Hematopoietic multipotent progenitor cell treated with erythropoietin and hydrocortisone succinate and interleukin-3 and kit ligand, for 4 days (in vitro differentiated cells): Measurements from ENCODE around the gene PIMREG.
"Not testable (repeated sequence)": the region's sequence is repeated elsewhere in the genome, so short reads cannot be mapped to it uniquely, and the experiment has no call there.

ENCODE experiments used
- DNase-seq: peaks from one replicate; pipeline ENCODE4 v3.0.0-alpha.2; 2015

Gene PIMREG

DNA sequence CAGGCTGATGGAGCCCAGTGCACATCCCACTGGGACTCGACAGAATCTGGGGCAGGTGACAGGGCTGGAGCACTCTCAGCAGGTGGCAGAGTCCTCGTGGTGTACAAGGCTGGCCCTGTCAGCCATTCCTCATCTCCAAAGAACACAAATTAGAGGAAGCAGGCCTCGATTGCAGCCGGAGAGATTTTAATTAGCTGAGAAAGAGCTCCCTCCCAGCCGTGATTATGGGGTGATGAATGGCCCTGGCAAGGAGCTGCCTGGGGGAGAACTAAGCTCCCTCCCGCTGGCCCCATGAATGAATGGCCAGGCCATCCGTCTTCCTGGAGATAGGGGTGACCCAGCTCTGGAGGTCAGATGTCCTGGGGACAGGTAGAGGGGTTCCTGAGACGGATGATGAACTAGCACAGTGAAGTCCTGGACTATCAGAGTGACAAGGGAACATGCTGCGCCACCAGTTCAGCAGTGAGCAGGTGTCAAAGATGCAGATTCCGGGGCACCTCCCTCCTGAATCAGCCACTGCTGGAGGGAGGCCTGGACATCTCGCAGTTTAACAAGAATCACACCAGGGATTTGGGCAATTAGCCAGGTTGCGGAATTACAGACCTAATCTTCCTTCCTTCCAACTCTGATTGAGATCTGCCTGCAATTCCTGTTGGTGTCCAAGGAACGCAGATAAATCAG is 35.5 kb downstream of the PIMREG start:
- DNase-seq: no peak

DNA sequence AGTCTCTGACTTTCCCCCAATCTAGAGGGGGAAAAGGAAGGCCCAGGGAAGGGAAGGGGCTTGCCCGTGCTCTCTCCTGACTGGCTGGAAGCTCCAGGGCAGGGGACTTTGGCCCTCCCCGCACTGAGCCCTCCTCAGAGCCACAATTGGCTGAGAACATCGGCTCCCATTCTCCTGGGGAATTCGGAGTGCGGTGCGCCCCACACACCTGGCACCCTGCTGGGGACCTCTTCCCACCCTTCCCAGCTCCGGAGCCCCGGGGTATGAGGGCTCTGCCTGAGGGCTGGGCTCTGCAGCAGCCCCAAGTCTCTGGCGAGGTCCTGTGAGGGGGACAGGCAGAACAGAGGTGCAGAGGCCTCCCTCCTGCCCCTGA is 36.0 kb downstream of the PIMREG start:
- DNase-seq: no peak

DNA sequence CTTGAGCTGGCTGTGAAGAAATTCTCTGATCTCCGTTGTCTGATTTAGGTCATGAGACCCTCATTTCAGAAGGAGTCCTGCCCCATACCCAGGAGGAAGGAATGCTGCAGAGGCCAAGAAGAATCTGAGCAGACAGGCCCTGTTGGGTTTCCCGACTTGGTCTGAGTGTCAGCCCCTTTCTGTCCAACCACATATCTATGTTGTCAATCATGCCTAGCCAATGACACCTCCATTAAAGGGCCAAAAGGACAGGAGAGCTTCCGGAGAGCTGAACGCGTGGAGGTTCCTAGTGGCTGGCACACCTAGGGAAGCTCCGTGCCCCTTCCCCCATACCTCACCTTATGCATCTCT is 37.8 kb downstream of the PIMREG start:
- no peak for DNase-seq

DNA sequence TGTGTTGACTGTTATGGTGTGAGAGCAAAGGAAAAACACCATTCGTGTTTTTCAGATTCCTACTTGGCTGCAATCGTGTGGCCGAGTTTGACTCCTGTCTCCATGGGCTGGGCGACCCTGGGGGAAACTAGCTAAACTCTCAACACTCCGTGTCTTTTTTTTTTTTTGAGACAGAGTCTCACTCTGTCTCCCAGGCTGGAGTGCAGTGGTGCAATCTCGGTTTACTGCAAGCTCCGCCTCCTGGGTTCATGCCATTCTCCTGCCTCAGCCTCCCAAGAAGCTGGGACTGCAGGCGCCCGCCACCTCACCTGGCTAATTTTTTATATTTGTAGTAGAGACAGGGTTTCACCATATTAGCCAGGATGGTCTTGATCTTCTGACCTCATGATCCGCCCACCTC is 38.5 kb downstream of the PIMREG start:
- DNase-seq: not testable (repeated sequence)

DNA sequence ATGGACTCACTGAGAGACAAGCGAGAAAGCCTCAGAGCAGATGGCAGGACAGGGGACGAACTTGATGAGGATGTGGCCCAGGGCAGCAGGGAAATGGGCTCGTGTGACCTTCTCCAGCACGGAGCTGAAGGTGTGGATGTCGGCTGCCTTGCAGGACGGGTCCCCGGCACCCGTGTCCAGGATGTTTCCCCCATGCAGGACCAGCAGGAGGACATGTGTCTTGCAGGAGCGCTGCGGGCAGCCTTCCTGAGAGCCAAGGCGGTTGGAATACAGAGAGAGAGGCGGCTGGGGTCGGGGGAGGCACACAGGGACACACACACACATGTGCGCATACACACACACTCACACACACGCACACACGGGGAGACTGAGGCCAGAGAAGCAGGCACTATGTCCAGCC is 39.3 kb downstream of the PIMREG start:
- DNase-seq: no peak

DNA sequence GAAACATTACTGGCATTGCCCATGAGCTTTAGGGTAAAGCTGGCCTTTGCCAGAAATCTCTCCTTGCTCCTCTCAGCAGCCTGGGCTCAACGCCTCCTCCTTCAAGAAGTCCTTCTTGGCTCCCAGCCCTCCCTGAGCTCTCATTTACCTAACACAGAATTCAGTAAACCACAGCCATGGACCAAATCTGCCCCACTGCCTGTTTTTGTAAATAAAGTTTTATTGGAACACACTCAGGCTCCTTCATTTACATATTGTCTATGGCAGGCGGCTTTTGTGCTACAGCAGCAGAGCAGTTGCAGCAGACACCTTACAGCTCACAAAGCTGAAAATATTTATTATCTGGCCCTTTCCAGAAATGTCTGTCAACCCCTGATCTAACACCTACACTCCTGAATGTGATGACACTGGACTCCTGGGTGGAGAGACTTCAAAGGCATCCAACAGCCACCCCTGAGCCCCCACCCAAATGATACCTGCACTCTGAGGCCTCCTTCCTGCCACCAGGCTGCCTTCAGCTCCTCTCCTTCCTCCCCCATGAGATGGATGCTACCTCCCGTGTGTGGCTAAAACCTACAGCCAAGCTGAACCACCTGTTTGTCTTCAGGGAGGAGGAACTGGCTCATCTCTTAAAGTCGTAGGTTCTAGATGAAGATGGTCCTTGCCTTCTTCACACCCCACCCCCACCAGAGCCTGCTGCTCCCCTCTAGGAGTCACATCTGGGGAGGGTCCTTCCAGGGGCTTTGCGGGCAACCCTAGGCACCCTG is 41.6 kb downstream of the PIMREG start:
- DNase-seq: no peak

DNA sequence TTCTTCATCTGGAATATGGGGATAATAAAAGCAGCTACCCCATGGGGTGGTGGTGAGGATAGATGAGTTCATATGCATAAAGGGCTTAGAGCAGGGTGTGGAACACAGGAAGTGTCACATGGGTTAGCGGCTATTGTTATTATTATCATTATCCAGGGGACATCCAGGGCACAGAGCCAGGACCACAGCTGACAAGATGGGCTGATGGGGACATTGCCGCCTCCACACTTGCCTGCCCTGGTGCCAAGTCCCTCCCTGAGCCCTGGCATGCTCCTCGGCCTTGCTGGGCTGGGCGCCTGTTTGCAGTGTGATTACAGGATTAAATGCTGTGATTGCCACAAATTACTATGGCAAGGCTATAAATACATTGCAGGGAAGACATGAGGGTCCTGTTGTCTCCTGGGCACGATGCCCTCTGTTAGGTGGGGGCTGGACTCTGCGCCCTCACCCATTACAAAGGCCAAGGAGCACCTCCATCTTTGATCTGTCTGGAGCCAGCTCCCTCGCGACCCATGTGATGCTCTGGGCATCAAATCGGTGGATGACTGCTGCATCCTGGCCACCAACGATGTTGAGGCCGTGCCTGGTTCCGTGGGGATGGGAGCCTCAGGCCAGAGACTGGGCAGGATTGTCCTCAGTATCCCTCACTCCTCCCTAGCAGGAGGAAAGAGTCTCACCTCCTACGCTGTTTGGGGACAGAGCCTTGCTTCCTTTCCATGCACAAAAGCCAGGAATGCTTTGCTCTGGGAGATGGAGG is 43.2 kb downstream of the PIMREG start:
- peak; percentile 15 for DNase-seq

DNA sequence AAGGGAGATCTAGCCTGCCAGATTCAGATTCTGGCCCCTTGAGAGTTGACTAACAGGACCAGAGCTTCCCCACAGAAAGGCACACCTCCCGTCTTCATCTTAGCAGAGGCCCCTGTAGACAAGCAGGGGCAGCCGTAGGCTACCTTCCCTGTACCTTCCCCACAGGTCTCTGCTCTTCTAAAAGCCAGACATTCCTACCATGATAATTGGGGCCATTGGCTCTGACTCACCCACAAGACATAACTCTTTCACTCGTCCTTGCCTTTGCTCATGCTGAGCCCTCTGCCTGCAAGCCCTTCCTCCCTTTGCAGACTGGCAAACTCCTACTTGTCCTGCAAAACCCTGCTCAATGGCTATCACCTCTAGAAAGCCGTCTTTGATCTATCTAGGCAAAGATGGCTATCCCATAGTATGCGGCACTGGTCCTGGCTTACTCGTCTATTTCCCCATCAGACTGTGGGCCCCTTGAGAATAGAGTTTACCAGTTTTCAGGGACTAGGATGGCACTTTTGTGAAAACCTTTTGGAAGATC is 43.8 kb downstream of the PIMREG start:
- DNase-seq: no peak

DNA sequence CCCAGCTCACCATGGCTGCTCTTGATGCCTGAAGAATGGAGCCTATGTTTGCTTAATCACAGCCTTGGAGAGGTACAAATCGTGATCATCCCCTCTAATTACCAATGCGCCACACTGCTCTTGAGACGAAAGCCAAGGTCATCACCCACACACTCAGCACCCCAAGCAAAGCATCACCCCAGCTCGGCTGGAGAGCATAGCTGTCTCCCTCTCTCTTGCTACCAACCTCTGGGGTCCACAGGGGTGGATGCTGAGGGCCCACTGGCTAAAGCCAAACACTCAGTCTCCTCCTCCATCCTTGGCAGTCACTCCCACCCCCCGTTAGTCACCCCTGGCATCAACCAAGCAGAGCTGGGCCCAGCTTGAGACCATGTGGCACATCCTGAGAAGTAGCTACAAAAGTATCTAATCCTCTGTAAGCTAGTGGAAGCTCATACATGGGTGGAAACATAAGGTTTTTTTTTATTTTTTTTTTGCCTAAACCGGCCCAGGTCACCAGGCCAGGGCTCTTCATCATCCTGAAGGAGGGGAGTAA is 44.8 kb downstream of the PIMREG start:
- no peak for DNase-seq

DNA sequence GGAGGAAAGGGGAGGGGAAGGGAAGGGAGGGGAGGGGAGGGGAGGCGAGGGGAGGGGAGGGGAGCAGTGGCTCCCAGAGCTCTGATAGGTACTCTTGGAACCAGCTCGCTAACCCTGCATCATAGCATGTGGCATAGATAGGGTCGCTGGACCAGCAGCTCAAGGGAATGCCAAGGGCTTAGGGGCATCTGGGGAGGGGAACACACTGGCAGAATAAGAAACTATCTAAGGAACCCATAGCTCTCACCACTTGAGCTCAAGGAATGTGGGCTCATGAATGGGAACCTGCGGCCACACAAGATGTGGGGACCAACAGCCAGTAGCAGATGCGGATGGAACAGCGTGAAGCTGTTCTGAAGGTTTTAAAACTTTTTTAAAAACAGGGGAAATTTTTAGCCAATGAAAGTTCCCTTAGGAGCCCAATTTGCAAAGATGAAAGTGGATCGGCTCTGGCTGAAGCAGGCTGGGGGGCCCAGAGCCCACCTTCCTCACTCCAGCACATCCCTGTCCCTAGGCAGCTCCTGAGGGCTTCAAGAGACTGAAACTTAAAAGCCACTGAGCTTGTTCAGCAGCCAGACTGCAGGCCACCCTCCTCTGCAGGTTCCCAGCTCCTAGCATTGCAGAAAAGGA is 46.9 kb downstream of the PIMREG start:
- DNase-seq: no peak

DNA sequence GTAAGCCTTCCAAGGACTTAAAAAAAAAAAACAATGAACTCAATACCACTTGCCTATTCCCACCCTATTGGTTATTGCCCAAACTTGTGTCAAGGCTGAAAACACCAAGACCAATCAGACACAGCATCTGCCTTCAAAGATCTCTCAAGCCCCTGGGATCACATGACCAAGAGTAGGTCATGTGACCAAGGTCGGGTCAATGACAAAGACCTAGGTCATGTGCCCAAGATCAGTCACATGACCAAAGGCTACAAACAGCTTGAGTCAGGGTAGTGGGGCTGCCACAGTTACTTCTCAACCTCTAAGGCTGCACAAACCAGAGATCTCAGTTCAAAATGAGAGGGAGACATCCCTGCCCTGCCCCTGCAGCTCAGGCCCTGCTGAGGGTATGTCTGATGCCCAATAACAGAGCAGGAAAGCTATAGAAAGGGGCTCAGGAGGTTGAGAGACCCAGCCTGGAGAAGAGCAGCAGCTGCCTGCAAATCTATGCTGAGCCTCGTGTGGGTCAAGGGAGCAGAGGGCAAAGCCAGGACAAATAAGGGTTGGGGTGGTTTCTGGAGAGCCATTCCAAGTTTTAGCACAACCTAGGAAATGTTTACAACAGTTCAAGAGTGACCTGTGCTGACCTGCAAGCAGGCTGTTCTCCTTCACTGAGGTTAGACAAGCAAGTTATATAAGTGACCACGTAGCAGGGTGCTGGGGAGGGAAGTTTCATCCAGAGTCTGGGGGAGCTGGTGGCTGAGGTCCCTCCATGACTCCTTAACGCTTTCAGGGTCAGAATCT is 48.8 kb downstream of the PIMREG start:
- DNase-seq: no peak

DNA sequence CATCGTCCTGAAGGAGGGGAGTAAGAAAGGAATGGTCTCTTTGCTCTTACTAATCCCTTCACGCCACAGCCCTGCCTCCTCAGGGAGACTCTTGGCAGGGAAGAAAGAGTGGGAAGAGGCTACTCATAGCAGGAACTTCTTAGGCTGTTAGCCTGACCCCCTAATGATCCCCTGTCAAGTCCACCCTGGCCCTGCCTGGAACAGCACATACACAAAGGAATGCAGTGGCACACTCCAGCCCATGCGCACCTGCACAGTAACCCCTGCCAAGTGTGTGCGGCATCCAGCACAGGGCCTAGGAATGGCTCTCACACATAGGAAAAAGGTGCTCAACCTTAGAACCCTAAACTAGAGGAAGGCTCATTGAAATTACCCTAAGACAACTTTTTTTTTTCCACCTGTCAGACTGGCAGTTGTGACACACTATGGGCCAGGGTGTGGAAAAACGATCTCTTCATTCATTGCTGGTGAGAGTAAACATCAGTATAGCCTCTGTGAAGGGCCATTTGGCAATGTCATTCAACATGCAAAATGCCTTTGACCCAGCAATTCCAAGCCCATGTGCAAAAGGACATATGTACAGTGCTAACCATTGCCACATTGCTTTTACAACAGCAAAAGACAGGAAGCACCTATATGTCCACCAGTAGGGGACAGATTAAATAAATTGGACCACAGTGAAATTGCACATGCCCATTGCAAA is 50.1 kb downstream of the PIMREG start:
- no peak for DNase-seq

DNA sequence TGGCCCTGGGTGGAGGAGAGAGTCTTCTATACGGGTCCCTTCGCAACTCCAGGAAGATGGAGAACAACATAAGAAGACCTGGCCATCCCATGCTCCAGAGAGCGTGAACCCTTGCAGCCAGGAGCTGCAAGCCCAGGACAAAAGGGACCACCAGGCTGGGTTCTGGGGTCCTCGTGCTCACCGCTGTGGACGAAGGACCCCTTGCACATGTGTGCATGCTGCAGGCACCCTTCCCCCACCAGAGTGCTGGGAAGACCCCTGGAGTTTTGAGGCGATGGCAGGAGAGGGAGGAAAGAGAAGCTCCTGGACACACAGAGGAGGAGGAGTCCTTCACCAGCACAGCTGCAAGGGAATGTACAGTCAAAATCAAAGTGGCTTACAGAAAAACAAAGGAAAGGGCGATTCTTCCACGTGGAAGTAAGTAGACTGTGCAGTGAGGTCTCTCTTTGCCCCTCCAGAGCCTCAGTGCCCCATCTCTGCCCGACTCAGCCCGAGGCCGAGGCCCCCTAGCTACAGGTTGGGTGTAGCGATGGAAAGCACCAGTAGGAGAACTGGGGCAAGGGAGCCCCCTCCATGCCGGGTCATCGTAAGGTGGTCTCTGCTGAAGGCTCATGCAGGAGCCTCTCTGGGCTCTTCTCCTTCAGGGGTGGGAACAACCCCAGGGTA is 51.3 kb downstream of the PIMREG start:
- DNase-seq: no peak

DNA sequence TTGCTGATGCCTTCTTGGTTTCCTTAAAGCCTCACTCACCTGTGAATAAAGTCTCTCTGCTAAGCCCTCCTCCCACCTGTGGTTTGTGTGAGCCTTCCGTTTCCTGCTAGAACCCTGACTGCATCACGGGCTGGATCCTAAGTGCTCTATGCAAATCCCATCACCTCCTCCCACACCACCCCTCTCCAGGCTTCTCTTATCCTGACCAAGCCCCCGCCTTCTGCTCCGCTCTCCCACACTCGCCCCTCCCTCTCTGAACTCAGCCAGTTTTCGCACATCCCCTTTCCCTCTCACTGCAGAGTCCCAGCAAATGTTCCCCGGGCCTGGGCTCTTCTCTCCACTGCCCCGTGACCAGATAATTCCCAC is 51.8 kb downstream of the PIMREG start:
- no peak for DNase-seq

DNA sequence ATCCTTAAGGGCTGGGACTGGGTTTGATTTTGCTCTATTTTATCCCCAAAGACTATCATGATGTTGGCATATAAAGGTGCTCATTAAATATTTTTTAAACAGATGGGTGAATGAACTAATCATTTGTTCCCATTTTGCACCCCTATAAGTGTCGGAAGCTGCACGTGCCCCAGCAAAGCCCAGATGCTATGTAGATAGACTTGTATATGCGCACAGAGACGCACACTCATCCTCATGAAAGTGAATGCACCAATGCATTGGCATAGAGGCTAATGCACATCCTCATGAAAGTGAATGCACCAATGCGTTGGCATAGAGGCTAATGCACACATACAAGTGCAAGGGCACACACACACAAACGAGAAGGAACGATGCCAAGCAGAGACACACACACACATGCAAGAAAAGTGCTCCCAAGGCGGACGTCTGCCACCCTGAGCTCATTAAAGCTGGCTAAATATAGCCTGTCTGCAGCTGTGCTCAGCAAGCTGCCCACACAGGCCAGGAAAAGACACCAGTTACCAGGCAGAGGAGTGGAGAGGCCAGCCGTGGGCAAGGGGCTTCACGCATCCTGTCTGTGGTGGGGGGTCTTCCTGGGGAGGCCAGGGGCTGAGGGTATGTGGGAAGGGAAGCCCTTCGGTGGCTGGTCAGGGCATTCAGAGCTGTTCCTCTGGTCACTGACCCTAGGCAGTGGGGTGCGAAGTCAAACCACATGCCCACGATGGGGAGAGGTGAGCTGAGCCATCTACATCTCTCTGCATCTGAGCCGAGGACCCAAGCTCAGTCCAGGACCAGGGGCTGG is 52.6 kb downstream of the PIMREG start:
- DNase-seq: no peak

DNA sequence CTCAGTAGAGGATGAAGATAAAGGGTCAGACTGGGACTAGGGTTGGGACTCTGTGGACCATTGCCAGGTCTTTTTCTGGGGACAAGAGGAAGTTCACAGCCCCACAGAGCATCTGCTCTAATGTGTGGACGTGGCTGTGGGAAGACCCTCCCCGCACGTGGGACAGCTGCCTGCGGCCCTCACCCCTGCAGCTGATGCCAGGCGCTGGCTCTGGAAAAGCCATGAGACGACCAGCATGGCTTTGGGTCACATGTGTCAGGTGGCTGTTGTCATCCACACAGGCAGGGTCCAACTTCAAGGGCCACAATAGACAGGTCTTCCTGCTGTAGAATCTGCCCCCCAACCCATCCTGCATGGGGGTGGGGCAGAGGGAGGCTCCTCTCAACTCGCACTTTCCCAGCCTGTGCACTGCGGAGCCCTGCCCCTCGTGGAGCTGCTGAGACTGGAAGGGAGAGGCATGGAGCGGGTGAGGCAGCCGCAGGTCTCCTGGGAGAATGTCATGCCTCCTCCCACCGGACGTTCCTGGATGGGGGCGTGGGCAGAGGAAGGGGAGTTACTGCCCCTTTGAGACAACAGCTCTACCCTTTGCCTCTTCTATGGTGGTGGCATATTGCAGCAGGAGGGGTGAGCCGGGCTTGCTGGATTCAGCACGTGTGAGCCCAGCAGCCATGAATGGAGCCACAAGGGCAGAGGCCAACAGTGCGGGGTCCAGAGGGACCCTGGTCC is 53.4 kb downstream of the PIMREG start:
- no peak for DNase-seq

DNA sequence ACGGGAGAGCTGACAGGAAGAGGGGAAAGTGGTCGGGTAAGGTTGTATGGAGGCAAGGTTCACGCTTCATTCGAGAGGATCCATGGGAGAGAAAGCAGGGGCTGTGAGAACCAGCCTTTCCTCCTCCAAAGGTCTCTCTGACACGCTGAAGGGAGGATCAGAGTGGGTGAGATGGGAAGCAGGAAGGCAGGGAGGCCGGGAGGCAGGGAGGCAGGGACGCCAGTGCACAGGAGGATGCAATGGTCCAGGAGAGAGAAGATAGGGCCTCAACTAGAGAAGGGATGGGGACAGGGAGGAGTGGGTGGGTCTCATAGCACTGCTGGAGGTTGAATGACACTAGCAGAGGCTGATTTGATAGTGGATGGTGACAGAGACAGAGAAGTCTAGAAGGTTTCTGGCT is 54.1 kb downstream of the PIMREG start:
- no peak for DNase-seq

DNA sequence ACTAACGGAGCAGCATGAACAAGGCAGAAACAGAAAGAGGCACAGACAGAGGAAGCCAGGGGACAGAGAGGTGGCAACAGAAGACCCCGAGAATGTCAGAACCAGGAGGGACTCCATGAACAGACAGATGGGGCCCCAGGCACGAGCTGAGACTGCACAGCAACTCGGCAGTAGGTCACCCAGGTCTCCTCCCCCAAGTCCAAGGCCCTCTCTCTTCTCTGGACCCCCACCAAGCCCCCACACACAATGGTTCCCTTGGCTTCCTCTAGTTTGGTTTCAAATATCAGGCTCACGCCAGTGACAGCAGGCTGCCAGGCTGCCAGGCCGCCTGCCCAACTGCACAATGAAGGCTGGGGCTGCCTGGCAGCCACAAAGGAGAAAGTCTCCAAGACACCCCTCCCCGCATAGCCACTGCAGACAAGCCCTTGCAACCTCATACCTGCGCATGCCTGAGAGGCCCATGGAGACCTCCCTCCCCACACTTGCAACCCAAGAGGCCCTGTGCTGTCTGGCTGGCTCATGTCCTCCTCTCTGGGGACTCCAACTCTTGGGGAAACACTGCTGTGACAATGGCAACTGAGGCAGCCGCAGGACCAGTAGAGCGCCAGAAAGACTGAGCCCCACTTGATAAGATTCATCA is 54.8 kb downstream of the PIMREG start:
- DNase-seq: no peak
